ENCODE results near the gene VAV2. TPM values are rescaled to one million over a fixed set of nuclear protein-coding genes. Genes with fewer than 3 reads are reported as not detected.

The VAV2 gene
- total and polyA plus RNA-seq, 9 of the 15 experiments (the other 6 are each of a cell fraction or from before 2014, with no cell fraction given), result 0.01 to 2.7 (median 1.0) TPM; not detected in 1

- no peak for TF ChIP-seq E2F4 (CRISPR knock-in tag; IDR thresholded peaks at IDR 0.05; ENCODE audit: low read depth)
- no peak for TF ChIP-seq ATF2 (CRISPR knock-in tag; IDR thresholded peaks at IDR 0.05)
- TF ChIP-seq PTRF (tag; IDR thresholded peaks at IDR 0.05), result no peak
- no peak for TF ChIP-seq GABPA (tag; conservative IDR thresholded peaks at IDR 0.05; ENCODE audit: low read depth)
- no peak for TF ChIP-seq CBX1 (IDR thresholded peaks at IDR 0.05; ENCODE audit: low read depth)
- no peak for TF ChIP-seq MAFF (IDR thresholded peaks at IDR 0.05; ENCODE audit: low read length)
- TF ChIP-seq TFE3 (CRISPR knock-in tag; IDR thresholded peaks at IDR 0.05), result no peak
- TF ChIP-seq HSF4 (CRISPR knock-in tag; IDR thresholded peaks at IDR 0.05; ENCODE audit: borderline replicate concordance), result no peak
- no peak for TF ChIP-seq ZBTB34 (CRISPR knock-in tag; IDR thresholded peaks at IDR 0.05)
- peak; percentile 90 for TF ChIP-seq EP300 (IDR thresholded peaks at IDR 0.05; ENCODE audit: low read length)
- TF ChIP-seq PHB2 (IDR thresholded peaks at IDR 0.05; ENCODE audit: low read depth), result peak; percentile 63; the same call in 1 of the 2 replicates
- no peak for TF ChIP-seq GTF2A2 (tag; IDR thresholded peaks at IDR 0.05)
- no peak for TF ChIP-seq KLF13 (tag; IDR thresholded peaks at IDR 0.05; ENCODE audit: borderline replicate concordance, low read depth)
- peak; percentile 70 for TF ChIP-seq CEBPB (tag; IDR thresholded peaks at IDR 0.05)
- peak; percentile 80 for TF ChIP-seq GATA2 (CRISPR knock-in tag; IDR thresholded peaks at IDR 0.05)
- no peak for TF ChIP-seq SUPT5H (IDR thresholded peaks at IDR 0.05)
- peak; percentile 54 for TF ChIP-seq VEZF1 (CRISPR knock-in tag; IDR thresholded peaks at IDR 0.05)
- TF ChIP-seq MXD1 (CRISPR knock-in tag; IDR thresholded peaks at IDR 0.05; ENCODE audit: borderline replicate concordance, poor library complexity, severe bottlenecking), result no peak
These were observed 122.3 kb downstream of the VAV2 start (continued) for GRCh38 chr9:133869674-133870405.

All from K562 (cell line).